D341Med (cell line): ENCODE results near the gene NR5A2.

ENCODE experiments used
- DNase-seq: peaks from one replicate; pipeline ENCODE4 v3.0.0; 2012; ENCODE audit warnings: low spot score

Gene NR5A2

DNA sequence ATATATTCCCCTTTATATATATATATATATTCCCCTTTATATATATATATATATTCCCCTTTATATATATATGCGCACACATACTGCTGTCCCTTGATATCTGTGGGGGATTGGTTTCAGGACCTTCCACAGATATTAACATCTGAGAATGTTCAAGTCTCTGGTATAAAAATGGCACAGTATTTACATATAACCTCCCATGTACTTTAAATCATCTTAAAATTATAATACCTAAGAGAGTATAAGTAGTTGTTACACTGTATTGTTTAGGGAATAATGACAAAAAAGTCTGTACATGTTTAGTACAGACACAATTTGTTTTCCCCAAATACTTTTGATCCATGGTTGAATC is 45.8 kb downstream of the NR5A2 start:
- DNase-seq: no peak

DNA sequence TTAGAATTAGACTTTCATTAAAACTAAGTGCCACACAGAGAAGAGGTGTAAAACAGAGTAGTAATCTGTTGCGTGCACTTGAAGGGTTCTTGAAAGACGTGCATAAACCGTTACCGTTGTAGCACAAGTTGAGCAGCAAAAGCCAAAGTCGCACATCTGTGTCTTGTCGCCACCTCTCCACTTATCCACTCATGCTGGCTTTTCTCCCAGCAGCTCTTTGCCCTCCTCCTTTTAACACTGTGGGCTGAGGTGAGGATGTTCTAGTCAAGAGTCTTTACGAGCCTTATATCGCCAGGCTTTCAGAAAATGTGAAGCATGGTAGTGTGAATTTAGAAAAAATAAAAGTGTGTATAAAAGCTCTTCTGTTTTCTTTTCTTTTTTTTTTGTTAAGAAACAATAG is 48.0 kb downstream of the NR5A2 start:
- DNase-seq: no peak

GRCh38 chr1:200075938-200076546 is 48.5 kb downstream of the NR5A2 start:
- DNase-seq: no peak

GRCh38 chr1:200079232-200079940 is 51.9 kb downstream of the NR5A2 start:
- DNase-seq: no peak

DNA sequence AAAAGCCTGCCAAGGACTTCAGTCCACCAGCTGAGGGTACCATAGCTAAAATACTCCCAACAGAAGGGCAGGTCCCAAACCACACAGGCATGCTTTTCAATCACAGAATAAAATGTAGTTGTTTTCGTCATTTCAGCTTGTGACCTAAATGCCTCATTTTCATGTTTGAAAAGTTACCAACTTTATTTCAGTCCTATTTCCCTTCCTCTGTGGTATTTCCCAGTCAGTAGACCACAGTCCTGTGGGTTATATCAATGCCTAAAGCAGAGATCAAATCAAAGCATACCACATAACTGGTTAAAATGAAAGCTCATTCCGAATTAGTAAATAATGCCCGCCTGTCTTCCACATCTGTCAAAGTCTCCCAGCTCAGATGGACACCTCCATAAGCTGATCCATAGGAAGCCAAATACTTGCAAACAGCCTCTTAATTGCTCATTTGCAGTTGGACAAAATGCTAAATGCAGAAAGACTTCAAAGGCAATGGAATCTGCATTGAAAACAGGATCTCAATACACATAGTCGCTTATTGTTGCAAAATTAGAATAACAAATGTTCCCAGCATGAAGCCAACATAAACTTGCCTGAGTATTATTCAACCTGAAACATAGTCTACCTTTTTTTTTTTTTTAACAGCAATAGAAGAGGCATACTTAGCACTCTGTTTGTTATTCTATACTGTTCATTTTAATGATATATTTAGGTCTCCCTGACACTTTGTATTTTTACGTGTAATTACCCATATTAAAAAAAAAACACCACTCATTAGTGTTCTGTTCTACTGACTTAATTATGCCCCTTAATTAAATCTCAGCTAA is 53.9 kb downstream of the NR5A2 start:
- DNase-seq: no peak

GRCh38 chr1:200081969-200082245 is 54.4 kb downstream of the NR5A2 start:
- no peak for DNase-seq

DNA sequence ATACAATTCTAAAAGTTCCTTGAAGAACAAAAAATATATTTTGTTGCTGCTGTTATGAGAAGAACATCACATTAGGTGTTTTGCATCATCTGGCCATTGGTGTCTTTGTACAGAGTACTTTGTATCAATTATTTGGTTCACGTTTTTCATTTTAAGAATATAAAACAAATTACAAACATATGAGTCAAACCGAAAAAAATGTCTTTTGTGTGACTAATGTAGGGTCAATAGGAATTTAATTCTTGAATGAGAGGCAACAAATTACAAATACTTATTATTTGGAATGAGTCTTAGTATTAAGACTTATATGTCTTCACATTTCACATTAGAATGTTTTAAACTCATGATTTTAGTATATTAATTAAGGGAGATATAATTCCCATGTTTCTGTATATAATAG is 54.8 kb downstream of the NR5A2 start:
- no peak for DNase-seq

DNA sequence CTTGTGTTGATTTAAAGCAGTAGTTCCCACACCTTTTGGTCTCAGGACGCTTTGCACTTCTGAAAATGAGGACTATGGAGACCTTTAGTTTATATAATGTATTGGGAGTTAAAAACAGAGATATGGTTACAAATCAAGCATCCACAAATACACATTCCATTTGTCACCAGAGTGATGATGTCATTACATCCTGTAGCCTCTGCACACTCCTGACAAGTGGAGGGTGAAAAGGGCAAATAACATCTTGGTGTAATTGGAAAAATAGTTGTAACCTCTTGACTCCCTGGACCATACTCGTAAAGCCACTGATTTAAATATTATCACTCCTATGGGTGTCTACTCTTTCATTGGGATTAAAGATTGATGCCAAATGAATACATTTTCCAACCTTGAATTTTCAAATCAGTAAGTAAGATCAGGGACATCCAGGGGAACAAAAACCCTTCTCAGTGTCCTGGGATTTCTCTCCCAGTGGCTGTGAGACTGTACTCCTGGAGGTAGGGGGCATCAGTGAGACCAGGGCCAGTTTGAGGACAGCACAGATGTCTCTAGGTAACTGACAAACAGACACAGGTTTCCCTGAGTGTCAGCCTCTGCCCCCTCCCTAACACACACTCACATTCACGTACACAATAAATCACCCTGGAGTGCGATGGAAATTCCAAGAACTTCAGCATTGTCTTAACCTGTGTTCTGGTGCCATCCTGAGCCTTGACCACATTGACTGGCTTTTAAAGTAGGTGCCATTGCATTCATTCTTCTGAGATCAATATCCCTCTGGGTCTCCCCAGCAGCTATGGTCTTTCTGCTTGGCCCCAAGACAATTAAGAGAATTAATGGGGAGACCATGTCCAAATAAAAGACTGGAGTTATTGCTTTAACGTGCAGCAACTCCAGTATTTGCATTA is 63.0 kb downstream of the NR5A2 start:
- DNase-seq: peak; percentile 38

DNA sequence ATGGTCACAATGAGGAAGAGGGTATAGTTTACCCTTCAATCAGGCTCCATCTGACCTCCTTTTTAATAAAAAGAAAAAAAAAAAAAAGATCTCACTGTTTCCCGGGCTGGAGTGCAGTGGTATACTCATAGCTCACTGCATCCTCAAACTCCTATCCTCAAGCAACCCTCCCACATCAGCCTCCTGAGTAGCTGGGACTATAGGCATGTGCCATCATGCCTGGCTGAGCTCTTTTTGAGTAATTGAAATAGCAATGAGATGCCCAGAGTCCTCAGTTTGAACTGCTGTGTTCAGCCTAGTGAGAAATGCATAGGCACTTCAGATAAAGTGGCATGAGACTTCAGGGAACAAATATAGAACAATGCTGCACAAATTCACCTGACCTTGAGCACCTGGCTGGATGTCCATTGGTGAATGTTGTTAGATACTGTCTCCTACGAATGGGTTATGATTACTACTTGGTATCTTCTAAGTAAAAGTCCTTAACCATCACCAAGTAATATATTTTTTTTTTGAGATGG is 67.6 kb downstream of the NR5A2 start:
- DNase-seq: no peak

GRCh38 chr1:200096774-200097173 is 69.3 kb downstream of the NR5A2 start:
- no peak for DNase-seq

- no peak for DNase-seq
These were observed 71.5 kb downstream of the NR5A2 start for GRCh38 chr1:200099040-200099439.

GRCh38 chr1:200103966-200104583 is 76.6 kb downstream of the NR5A2 start:
- DNase-seq: no peak

- DNase-seq: no peak
These were observed 79.5 kb downstream of the NR5A2 start for GRCh38 chr1:200107004-200107470.

- no peak for DNase-seq
These were observed 81.1 kb downstream of the NR5A2 start for GRCh38 chr1:200108659-200109058.

DNA sequence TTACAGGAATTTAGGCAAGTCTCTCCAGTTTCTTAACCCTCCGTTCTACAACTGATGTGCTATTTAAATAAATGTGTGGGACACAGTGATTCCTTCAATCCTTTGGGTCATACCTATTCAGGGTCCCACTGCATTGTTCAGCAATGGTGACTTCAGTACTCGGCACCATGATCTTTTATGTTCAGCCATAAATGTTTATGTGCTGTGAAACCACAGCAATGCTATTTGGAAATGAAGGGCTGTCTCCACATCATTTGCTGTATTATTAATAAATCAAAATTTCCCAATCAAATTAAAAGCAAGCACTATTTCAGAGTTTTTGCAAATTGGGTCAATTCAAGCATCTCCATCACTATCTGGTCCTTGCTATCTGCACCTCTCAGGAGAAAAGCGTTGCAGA is 84.8 kb downstream of the NR5A2 start:
- DNase-seq: no peak

DNA sequence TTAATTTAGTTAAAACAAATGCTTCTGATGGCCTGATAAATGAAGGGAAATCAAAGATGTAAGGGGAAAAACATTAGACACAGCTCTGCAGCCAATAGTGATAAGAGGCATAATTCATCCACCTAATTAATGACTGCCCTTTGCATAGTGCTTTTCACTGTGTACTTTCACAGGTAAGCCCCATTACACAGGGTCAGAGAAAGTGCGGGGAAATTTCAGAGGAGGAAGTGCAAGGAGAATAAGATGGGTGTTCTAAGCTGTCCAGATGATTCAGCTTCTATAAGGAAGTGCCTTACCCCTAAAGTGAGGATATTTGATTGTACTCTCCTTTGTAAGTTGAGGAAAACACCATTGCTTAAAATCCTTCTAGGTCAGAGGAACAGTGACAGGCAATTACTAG is 88.0 kb downstream of the NR5A2 start:
- DNase-seq: no peak

GRCh38 chr1:200116324-200116723 is 88.8 kb downstream of the NR5A2 start:
- DNase-seq: no peak

GRCh38 chr1:200118779-200119505 is 91.4 kb downstream of the NR5A2 start:
- no peak for DNase-seq

- DNase-seq: no peak
These were observed 93.9 kb downstream of the NR5A2 start for GRCh38 chr1:200121421-200121820.

DNA sequence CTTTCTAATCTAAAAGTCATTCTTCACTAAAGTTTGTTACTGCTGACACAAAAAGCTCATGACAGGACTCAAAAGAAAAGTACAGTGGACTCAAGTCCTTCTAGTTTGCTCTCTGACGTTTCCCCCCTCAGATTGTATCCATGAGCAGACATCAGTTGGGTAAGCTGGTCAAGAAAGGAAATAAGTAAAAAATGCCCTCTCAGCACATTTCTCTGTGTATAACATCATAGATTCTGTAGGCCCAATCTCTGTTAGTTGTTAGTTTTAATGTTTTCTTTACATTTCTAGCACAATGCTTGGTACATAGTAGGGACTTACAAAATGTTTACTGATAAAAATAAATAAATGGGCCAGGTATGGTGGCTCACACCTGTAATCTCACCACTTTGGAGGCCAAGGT is 96.8 kb downstream of the NR5A2 start:
- DNase-seq: no peak

DNA sequence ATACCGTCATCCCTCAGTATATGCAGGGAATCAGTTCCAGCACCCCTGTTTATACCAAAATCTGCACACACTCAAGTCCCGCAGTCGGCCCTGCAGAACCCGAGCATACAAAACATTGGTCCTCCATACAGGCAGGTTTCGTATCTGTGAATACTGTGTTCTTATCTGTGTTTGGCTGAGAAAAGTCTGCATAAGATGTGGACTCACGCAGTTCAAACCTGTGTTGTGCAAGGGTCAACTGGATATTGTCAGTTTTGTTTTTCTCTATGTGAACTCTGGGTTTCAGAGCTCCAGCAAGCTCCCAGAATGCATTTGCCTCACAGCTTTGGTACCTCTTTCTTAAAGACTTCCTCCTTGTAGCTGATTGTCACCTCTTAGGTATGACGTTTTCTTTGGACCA is 100.6 kb downstream of the NR5A2 start:
- no peak for DNase-seq
